ENCODE data around the gene UFSP2.

Gene UFSP2

DNA sequence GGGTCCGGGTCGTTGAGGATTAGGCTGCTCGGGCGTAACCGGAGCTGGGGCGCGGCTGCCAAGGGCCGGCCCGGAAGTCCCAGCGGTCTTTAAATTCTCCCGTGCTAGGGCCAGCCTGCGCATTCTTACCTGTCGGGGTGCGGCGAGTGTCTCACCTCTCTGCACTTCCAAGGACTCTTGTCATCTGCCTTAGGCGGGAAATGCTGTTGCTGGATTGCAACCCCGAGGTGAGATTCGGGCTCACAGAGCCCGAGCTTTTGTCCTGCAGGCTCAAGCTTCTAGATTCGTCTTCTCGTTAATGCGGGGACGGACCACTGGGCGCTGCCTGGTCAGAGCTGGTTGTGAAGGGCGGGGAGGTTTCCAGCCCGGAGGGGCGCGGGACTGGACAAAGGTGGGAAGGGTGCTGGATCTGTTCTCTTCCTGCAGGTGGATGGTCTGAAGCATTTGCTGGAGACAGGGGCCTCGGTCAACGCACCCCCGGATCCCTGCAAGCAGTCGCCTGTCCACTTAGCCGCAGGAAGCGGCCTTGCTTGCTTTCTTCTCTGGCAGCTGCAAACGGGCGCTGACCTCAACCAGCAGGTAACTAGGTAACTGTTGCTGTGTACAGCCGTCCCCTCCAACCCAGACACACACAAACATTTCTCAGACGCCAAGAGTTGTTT is 28.9 kb downstream of the UFSP2 start, which contains the start of gene ANKRD37:
TSS of gene ANKRD37 (plus strand) at position 118 of the 662 bp plus-strand sequence. CDS start at position 201, 83 bp downstream.
- peak within 1 kb of the TSS; percentile 60 for H3K4me3 ChIP-seq (ENCODE audit: control insufficient read depth, low read depth, low read length)
- TF ChIP-seq, protein P1, sequence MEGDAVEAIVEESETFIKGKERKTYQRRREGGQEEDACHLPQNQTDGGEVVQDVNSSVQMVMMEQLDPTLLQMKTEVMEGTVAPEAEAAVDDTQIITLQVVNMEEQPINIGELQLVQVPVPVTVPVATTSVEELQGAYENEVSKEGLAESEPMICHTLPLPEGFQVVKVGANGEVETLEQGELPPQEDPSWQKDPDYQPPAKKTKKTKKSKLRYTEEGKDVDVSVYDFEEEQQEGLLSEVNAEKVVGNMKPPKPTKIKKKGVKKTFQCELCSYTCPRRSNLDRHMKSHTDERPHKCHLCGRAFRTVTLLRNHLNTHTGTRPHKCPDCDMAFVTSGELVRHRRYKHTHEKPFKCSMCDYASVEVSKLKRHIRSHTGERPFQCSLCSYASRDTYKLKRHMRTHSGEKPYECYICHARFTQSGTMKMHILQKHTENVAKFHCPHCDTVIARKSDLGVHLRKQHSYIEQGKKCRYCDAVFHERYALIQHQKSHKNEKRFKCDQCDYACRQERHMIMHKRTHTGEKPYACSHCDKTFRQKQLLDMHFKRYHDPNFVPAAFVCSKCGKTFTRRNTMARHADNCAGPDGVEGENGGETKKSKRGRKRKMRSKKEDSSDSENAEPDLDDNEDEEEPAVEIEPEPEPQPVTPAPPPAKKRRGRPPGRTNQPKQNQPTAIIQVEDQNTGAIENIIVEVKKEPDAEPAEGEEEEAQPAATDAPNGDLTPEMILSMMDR (conservative IDR thresholded peaks at IDR 0.05; ENCODE audit: control insufficient read depth, insufficient read depth, low read depth, low read length) = no peak
- peak; percentile 19 for DNase-seq (ENCODE audit: low read depth)

DNA sequence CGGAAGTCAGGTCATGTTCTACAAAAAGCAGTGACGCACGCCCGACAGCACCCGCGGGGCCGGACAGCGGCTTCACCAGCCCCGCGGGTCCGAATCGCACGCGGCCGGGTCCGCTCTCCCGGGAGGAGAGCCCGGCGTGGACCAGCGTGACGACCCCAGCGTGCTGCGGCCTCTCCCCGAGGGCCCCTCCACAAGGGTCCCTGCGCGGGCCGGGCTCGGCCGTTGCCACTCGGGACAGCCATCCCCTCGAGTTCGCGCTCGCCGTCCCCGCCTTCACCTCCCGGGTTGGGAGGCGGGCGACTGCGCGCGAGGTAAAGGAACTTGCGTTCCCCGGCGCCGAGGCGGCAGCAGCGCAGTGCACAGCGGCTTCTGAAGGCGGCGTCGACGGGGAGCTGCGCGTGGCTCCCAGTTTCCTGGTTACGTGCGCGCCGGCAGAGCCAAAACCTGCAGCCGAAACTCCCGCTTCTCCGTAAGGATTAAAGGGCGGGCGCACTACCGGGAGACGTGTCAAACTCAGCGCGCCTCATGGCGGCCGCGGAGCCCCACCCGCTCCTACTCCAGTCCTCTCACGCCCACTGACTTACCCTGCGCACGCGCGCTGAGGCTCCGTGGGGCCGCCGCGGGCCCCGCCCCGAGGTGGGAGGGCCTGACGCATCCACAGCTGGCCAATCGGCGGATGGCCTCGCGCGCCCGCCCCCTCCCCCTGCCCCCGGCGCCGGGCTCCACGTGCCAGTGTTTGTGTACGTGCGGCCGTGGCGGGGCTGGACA is 29.6 kb downstream of the UFSP2 start:
- peak overlapping the region; percentile 60 for H3K4me3 ChIP-seq (ENCODE audit: control insufficient read depth, low read depth, low read length)
- DNase-seq (ENCODE audit: low read depth) = peak; percentile 96
- TF ChIP-seq, protein P1 (conservative IDR thresholded peaks at IDR 0.05; ENCODE audit: control insufficient read depth, insufficient read depth, low read depth, low read length) = no peak

DNA sequence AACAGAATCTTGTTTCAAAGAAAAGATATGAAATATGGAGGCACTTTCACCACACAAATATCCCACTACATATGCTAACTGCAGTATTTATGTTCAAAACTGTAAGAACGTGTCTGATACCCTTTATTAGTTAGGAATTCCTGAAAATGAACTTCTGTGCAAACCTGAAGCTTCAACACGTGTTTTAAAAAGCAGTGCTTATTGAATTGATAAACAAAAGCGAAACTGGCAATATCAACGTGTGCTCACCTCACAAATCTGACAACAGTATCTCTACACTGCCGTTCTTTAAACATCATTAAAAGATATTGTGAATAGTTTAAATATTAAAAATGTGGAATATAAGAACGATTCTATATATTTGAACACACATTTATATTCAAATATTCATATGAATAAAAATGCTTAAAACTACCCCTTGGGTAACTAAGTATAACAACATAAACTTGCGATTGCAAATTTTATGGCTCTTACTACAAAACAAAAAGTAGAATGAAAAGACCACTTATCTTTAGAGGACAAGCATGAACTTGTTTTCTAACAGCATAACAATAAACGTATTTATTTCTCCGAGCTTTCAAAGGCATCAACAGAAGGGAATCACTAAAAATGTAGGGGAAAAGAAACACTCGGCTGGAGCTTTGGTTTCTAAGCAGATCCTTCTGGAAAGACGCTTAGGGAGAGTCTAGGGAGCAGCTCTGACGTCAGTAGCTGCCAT is 30.4 kb downstream of the UFSP2 start, which contains the start of gene LRP2BP:
TSS of gene LRP2BP (minus strand) at position 687 of the 718 bp plus-strand sequence. CDS start 17,738 bp downstream, outside the sequence.
- H3K4me3 ChIP-seq (ENCODE audit: control insufficient read depth, low read depth, low read length) = peak within 1 kb of the TSS; percentile 60
- DNase-seq (ENCODE audit: low read depth) = peak; percentile 97

DNA sequence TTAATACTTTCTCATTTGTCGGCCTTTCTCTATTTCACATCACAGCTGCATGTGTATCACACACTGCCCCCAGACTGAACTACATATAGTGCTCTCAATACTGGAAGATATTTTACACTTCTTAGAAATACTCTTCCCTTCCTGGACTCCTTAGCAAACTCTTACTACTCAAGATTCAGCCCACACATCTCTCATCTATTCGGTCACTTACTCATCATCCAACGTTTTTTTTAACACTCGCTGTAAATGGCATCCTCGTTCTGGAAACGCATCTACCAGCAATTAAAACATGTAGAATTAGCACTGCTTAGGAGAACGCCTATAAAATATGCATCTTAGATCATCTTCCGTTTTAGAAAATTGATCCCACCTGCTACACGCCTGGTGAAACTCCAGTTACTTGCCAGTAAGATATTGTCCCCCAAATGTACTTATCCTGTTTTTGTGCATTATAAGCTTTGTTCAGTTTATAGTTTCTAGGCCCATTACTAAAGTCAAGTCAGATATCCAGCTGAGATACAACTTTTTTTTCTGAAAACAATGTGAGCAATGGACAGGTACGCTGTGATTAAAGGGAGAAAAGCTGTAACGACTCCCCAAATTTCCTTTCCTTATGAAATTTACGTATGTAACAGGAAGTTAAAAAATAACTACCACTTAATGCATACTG is 31.1 kb downstream of the UFSP2 start:
- peak overlapping the region; percentile 44 for H3K4me3 ChIP-seq (ENCODE audit: control insufficient read depth, low read depth, low read length)
- TF ChIP-seq, protein P1 (conservative IDR thresholded peaks at IDR 0.05; ENCODE audit: control insufficient read depth, insufficient read depth, low read depth, low read length) = no peak
- DNase-seq (ENCODE audit: low read depth) = peak; percentile 56

More for the DNA sequence above, 30.4 kb downstream of the UFSP2 start, which contains the start of gene LRP2BP:
- TF ChIP-seq, protein P1 (conservative IDR thresholded peaks at IDR 0.05; ENCODE audit: control insufficient read depth, insufficient read depth, low read depth, low read length) = no peak

DNA sequence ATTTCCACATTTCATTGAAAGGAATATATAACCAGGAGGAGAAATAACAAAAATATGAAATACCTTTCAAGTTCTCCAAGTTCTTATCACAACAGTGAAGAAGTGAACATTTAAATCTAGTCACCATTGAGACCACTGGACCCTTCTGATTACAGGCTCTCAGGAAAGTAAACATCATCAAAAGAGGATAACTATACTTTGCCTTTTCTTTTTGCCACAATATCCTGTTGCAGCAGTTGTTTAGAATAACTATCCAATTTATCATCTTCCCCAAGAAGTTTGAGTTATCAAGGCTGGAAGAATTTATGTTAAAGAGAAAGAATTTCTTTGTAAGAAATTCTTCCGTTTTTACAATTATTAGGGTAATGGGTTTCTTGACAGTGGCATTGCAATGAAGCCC is 33.6 kb downstream of the UFSP2 start:
- TF ChIP-seq, protein P1 (conservative IDR thresholded peaks at IDR 0.05; ENCODE audit: control insufficient read depth, insufficient read depth, low read depth, low read length) = no peak
- no peak overlapping the region for H3K4me3 ChIP-seq (ENCODE audit: control insufficient read depth, low read depth, low read length)
- no peak for DNase-seq (ENCODE audit: low read depth)

DNA sequence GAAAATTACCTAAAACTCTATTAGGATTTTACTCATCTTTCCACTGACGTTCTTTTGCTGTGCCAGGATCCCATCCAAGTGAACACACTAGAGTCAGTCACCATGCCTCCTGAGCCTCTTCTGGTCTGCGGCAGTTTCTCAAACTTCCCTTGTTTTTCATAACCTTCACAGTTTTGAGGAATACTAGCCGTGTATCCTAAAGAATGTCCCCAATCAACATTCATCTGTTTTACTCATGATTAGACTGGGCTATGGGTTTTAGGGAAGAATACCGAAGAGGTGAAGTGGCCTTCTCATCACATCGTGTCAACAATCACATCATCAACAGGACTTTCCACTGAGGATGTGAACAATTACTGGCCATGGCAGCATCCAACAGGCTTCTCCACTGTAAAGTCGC is 34.8 kb downstream of the UFSP2 start:
- no peak for DNase-seq (ENCODE audit: low read depth)
- TF ChIP-seq, protein P1 (conservative IDR thresholded peaks at IDR 0.05; ENCODE audit: control insufficient read depth, insufficient read depth, low read depth, low read length) = no peak
- H3K4me3 ChIP-seq (ENCODE audit: control insufficient read depth, low read depth, low read length) = no peak overlapping the region
